GM19324 (cell line): ENCODE measurements around the gene MYOZ2.
A peak's percentile ranks its signal among the peaks of the same experiment; 100 is the strongest.
"Not testable (repeated sequence)": the region's sequence is repeated elsewhere in the genome, so short reads cannot be mapped to it uniquely, and the experiment has no call there.

Experiments
- ATAC-seq: cut with Tn5 transposase; IDR thresholded peaks from one replicate; pipeline ENCODE4 v1.9.1; 2021; ENCODE audit warnings: mild to moderate bottlenecking, moderate library complexity; ENCODE audit not compliant: unreplicated experiment, low FRiP score

Gene MYOZ2

DNA sequence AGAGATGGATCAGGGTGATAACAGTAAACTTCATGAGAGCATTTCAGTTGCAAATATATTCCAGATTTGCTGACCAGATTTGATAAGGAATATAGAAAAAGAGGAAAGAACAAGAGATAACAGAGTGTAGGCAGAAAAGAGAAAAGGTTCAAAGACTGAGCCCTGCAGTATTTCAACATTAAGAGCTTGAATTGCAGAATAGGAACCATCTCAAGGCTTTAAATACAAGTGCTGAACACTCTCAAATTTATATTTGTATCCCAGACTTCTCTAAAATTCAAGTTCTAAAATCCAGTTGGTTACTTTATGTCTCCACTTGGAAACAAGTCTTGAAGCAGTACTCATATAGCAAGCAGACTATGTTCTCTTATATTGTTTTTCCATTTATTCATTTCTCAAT is 9.7 kb upstream of the MYOZ2 start:
- ATAC-seq, result no peak

DNA sequence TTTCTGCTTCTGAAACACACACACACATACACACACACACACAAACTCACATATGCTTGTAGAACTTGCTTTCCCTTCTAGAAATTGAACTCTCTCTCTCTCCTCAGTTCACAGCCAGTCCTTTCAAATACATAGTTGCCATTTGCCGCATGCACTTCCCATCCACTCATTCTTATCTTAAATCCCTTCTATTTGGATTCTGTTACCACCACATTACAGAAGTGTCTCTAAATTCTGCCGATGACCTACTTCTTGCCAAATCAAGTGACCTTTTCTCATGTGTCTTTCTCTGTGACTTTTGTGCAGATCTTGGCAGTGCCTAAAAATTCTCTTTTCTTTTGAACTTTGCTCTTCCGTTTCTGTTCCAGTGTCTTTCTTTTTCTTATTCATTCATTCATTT is 7.5 kb upstream of the MYOZ2 start:
- ATAC-seq, result no peak

DNA sequence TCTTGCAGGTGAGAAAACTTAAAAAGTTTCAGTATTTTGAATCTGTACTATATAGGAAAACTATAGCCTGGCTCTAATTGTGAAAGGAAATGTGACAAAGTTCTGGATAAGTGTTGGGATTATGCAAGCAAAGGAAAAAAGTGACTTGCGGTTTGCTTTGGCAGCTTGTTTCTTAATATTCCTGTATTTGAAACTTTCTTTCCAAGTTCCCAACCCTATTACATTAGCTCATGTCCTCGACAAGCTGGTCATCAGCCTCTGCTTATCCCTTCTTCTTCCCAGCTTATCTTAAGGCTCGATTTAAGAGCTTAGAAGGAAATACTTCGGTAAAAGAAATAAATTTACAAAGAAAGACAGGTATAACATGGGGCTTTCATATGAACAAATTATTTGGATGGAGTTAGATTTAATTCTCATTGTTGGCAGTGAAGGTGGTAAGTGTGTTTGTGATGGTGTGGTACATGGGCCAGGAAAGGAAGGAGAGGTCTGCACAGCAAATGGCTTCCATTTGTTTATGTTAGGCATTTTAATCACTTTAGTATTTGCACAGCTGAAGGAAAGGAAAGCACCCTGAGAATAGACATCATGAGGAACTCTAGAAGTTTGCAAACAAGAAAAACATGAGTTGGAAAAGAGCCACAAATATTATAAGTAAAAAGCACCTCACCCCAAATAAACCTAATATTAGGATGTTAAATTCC is 5.1 kb upstream of the MYOZ2 start:
- no peak for ATAC-seq

DNA sequence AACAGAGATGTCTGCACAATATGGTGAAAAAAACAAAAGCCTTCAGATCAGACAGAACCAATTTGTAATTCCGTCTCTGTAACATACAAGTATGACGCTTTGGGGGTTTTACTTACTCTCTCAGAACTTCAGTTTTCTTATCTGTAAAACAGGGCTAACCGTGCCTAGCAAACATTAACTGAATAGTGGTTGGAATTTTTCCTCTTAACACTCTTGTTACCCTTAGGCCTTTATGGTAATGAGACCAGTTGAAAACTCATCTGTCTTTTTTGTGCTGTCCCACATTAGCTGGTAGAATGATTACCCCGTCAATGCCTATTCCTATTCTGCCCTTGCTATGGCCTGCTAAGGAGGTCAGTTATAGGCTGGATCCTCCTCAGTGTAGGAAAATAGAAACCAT is 4.5 kb upstream of the MYOZ2 start:
- no peak for ATAC-seq

DNA sequence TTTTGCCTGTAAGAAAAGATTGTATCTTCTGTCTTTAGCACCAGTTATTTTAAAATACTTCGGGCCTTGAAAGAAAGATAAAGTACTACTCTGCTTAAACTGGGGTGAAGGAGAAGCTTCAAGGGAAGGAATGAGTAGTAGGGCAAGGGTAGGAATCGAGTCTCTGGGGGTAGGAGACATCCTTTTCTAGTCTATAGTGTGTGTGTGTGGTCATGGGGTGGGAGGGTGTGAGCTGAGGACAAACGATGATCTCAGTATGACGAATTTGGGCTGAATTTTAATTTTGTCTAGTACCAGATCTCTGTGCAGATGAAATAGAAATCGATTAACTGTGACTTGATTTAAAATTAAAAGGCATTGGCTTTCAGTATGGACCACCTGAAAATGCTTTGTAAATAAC is 3.3 kb upstream of the MYOZ2 start:
- no peak for ATAC-seq

DNA sequence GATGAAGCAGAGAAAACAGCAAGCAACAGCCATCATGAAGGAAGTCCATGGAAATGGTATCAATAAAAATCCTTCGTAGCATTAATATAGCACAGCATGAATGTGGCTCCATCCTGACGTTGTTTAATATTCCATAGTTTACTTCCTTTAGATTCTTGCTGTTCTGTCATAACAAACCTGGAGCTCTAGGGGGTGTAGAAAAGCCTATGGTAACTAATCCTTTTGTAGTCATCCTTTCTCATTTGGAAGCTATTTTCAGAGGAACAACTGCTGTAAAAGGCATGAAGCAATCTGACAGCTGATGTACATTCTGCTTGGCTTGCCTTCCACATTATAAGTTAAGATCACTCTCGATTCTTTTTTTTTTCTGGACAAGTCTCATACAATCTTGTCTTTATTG is 914 bp downstream of the MYOZ2 start:
- no peak for ATAC-seq

DNA sequence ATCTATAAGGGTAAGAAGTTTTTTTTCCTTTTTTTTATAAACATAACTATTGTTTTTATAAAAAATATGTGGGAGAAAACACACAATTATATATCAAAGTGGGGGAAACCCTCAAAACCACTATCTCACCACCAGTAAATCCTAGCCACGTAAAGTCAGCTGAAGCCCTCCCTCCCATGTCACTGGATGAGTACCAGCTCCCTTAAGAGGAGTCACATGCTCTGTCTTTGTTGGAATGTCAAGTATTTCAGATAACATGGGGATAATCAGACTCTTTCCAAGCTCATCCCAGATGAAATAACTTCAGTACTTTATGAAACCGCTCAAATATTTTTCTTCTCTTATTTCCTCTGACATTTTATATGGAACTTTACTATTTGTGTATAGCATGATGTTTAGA is 2.4 kb downstream of the MYOZ2 start:
- no peak for ATAC-seq

DNA sequence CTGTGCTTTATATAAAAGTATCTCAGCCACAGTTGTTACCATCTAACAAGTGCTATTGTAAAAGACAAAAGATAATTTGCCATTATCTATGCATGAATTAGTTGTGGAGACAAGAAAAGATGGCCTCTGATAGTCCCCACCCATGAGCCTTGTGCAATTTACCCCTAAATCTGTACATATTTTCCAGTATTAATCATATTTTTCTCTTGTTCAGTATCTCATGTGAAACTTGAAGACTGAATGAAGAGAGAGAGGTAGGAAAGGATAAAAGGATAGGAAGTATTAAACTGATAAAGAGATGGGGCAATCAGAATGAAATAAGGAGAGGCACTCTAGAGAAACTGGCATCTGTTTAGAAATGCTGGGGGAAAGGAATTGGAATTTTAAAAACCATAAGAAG is 3.7 kb downstream of the MYOZ2 start:
- no peak for ATAC-seq

DNA sequence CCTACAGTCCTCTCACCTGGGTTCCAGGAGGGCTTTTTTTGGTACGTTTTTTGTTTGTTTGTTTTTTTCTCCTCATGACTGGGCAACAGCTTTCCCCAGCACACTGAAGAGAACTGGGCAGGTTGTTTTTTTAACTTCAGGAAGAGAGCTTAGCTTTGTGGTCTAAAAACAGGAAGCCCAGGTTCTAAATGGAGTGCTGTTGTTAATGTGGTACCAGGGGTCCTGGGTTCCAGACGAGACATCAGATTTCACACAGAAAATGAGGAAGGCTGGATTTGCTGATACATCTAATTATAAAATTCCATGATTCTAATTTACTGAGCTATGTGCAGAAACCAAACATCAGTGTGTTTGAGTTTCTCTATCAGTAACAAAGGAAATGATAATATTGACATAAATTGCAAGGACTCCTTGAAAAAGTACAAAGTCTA is 4.2 kb downstream of the MYOZ2 start:
- ATAC-seq, result peak; percentile 53

DNA sequence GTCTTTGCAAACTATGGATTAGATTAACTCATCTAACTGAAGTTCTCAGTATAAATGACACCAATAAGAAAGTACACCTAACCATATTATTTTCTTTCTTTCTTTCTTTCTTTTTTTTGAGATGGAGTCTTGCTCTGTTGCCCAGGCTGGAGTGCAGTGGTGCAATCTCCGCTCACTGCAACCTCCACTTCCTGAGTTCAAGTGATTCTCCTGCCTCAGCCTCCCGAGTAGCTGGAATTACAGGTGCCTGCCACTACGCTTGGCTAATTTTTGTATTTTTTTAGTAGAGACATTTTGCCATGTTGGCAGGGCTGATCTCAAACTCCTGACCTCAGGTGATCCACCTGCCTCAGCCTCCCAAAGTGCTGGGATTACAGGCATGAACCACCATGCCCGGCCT is 5.7 kb downstream of the MYOZ2 start:
- not testable (repeated sequence) for ATAC-seq

DNA sequence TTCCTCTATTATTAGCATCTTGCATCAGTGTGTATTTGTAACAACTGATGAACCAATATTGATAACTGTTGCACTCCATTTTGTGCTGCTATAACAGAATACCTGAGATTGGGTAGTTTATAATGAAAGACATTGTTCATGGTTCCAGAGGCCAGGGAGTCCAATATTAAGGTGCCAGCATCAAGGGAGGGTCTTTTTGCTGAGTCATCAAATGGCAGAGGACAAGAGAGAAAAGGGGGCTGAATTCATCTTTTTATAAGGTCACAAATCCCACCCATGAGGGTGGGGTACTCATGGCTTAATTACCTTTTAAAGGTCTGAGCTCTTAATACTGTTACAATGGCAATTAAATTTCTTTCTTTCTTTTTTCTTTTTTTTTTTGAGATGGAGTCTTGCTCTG is 7.2 kb downstream of the MYOZ2 start:
- no peak for ATAC-seq

DNA sequence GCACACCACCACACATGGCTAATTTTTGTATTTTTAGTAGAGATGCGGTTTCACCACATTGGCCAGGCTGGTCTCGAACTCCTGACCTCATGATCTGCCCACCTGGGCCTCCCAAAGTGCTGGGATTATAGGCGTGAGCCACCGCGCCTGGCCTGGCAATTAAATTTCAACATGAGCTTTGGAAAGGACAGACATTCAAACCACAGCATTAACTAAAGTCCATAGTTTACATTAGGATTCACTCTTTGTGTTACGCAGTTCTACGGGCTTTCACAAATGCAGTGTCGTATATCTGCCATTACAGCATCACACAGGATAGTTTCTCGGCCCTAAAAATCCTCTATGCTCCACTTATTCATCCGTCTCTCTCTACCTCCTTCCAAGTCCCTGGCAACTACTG is 7.7 kb downstream of the MYOZ2 start:
- ATAC-seq, result not testable (repeated sequence)

DNA sequence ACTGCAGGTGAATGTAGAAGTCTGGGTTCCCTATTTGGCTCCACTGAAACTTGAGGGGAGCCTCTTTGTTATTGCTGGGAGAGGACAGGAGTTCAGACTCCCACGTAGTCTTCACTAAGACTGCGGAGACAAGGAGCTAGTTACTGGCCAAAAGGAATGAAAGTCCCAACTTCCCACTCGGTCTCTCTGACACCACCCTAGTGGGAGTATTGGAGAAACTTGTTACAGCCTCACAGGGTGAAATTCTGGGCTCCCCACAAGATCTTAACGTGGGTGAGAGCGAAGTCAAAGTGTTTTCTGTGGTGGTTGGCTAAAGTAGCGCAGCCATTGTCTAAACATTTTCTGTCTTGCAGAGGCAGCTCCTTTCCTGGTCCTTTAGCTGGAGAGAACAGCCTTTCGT is 13.5 kb downstream of the MYOZ2 start:
- ATAC-seq, result no peak

DNA sequence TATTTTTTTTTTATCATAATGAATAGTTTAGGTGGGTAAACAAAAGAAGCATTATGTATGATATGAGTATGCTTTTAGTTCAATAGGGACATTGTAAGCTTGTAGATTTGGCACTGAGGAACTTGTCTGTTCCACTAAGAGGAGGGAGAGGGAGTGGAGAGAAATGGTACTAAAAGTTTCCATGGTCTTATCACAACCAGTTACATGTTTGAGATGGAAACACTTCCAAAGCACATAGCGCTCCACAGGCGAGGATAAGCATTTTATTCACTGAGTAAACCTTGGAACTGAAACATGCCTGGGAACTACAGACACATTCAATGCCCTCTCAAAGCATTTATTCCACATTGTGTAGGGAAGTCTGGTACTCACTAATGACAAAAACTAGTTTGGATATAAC is 15.5 kb downstream of the MYOZ2 start:
- ATAC-seq, result no peak

DNA sequence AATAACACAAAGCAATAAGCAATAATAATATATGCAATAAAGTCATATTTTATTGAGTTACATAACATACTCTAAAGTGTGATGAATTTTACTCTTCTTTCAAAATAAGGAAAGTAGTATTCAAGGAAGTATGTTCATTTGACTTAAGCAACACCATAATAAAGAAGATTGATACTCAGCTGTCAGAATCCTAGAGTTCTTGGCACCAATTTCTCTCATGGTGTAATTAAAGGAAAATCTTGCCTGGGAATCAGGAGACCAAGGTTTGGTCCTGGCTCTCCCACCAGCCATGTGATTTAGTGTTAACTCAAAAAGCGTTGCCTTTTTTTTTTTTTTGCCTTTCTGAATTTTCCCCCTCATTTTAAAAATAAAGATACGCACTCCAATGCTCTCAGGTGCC is 17.1 kb downstream of the MYOZ2 start:
- no peak for ATAC-seq

DNA sequence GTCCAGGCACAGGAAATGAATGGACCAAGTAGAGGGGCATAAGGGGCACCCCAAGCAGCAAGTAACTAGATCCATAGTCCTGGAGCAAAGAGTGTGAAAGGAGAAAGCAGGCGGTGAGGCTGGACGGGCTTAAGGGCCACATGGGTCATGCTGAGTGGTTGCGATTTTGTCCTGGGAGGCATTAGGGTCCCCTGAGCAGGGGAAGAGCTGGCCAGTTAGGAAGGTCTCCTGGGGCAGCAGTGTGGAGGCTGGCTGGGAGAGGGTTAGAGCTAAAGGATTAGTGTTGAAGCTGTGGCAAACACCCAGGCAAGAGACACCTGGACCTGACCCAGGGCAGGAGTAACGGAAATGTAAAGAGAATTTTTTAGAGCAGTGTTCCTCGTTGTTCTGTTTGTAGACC is 26.5 kb downstream of the MYOZ2 start:
- no peak for ATAC-seq

DNA sequence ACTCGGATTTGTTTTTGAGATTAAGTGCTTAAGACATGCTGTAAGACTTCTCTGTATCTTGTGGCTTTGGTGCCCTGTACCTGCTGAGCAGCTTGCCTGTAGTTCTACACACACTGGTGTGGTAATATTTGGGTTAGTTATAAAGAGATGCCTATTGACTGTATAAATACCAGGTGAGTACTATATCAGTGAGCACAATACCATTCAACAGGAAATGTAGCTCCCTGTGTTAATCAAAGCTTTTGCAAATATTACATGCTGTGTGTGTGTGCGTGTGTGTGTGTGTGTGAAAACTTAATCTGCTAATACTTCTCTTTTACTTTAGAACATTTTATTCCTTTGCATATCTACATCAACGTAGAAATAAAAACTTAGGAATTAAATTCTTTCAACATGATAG is 30.1 kb downstream of the MYOZ2 start:
- no peak for ATAC-seq

DNA sequence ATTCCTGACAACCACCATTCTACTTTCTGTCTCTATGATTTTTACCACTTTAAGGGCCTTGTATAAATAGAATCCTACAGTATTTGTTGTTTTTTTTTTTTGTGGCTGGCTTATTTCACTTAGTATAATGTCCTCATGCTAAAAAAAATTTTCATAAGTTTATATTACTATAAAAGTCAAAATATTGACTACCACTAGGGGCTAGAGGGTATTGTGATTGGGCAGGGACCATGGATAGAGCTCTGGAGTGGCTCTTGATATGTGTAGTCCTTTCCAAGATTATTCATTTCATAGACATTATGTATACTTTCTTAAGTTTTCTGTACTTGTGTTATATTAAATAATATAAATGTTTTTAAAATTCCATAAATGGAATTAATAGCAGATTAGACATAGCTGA is 34.6 kb downstream of the MYOZ2 start:
- ATAC-seq, result no peak

DNA sequence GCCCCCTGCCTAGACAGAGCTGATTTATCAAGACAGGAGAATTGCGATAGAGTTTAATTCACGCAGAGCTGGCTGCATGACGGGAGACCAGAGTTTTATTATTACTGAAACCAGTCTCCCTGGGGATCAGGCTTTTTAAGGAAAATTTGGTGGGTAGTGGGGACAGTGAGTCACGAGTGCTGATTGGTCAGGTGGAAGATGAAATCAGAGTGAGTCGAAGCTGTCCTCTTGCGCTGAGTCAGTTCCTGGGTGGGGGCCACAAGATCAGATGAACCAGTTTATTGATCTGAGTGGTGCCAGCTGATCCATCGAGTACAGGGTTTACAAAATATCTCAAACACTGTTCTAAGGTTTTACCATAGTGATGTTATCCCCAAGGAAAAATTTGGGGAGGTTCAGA is 36.6 kb downstream of the MYOZ2 start:
- no peak for ATAC-seq

DNA sequence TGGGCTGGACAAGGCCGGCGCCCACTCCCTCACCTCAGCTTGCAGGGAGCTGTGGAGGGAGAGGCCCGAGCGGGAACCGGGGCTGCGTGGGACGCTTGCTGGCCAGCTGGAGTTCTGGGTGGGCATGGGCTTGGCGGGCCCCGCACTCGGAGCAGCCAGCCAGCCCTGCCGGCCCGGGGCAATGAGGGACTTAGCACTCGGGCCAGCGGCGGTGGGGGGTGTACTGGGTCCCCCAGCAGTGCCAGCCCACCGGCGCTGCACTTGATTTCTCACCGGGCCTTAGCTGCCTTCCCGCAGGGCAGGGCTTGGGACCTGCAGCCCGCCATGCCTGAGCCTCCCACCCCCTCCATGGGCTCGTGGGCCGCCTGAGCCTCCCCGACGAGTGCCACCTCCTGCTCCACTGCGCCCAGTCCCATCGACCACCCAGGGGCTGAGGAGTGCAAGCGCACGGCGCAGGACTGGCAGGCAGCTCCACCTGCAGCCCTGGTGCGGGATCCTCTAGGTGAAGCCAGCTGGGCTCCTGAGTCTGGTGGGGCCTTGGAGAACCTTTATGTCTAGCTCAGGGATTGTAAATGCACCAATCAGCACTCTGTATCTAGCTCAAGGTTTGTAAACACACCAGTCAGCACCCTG is 38.2 kb downstream of the MYOZ2 start:
- not testable (repeated sequence) for ATAC-seq

DNA sequence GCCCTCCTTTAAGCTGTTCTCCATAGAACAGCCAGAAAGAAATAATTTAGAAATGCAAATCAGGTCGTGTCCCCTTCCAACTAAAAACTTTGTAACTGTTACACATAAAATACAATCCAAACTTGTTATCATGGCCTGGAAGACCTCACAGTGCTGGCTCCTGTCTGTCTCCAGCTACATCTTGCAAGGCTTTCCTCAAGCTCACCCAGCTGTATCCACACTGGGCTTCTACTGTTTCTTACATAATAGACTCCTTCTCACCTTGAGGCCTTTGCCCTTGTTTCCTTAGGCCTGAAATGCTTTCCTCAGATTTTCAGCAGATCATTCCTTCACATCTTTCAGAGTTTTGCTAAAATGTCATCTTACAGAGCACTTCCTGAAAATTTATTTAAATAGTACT is 43.4 kb downstream of the MYOZ2 start:
- ATAC-seq, result no peak

DNA sequence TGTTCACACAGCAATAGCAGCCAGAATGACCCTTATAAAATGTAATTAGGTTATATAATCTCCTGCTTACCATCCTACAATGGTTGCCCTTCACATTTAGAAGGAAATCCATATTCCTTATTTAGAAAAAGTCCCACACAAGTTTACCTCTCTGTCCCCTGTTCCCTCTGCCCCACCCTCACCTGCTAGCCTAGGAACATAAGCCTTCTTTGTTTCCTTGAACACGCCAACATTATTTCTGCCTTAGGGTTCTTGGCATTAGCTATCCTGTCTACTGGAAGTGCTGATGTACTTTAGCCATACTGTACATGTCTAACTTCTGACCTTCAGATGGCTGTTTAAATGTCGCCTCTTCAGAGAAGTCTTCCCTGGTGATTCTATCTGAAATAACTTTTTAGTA is 48.5 kb downstream of the MYOZ2 start:
- no peak for ATAC-seq

DNA sequence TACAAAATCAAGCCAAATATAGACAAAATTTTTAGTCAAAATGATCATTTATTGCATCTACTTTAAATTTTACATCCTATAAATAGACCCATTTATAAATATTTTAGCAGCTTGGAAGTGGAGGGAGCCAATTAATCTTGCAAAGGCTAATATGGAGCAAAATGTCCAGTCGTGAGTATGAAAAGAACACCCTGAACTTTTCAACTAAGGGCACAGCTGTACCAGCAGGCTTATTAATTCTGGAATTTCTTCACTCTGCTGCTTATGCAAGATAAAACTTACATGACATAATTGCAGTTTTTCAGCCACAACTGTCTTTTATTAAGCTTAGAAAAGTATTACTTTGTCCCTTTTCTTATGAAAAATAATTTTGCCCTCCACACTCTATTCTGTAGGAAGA is 54.0 kb downstream of the MYOZ2 start:
- ATAC-seq, result no peak
